NOMO-1 treated with dmso at 0.1 percent for 144 hours (cell line): ENCODE measurements around the gene RAB14.
A peak's percentile ranks its signal among the peaks of the same experiment; 100 is the strongest.

Experiments
- DNase-seq: peaks from one replicate; lab custom pipeline; 2025; ENCODE audit not compliant: unreplicated experiment; lab: John Stamatoyannopoulos, UW

The RAB14 gene

GRCh38 chr9:121220996-121221663 is 19.5 kb upstream of the RAB14 start:
- no peak for DNase-seq

DNA sequence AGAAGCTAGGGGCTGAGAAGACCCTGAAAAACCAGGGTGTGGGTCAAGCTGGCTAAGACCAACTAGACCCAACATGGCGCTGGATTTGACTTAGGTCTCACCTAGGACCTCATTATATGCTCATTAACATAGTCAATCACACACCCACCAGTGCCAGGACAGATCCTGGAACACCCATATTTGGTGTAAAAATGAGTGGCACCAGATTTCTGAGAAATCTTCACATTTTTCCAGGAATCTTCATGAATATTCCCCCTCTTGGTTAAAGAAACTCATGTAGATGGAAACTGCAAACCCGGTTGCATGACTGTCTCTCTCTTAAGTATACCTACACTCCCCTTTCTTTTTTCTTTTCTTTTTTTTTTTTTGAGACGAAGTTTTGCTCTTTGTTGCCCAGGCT is 17.9 kb upstream of the RAB14 start:
- DNase-seq, result no peak

GRCh38 chr9:121218357-121219027 is 16.8 kb upstream of the RAB14 start:
- no peak for DNase-seq

- no peak for DNase-seq
These were observed 16.1 kb upstream of the RAB14 start for GRCh38 chr9:121217609-121218292.

- DNase-seq, result no peak
These were observed 14.7 kb upstream of the RAB14 start for GRCh38 chr9:121216271-121216805.

GRCh38 chr9:121214005-121214404 is 12.3 kb upstream of the RAB14 start:
- DNase-seq, result no peak

GRCh38 chr9:121213136-121213806 is 11.6 kb upstream of the RAB14 start:
- DNase-seq, result peak; percentile 43

DNA sequence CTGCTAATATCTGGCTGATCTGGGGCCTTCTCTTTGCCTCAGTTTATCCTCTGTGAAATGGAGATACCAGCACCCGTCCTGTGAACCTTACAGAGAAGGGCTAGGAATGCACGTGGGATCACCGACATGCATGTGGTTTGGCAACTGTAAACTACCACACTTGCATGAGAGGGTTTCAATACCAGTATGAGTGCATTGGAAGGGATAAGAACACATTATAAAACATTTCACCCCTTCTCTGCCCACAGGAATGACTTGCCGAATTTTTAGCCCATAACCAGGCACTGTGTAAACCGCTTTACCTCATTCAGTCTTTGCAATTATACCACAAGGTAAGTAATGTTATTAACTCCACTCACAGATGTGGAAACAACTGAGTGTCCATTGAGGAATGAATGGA is 8.9 kb upstream of the RAB14 start:
- no peak for DNase-seq

- DNase-seq, result no peak
These were observed 5.8 kb upstream of the RAB14 start for GRCh38 chr9:121207371-121207940.

DNA sequence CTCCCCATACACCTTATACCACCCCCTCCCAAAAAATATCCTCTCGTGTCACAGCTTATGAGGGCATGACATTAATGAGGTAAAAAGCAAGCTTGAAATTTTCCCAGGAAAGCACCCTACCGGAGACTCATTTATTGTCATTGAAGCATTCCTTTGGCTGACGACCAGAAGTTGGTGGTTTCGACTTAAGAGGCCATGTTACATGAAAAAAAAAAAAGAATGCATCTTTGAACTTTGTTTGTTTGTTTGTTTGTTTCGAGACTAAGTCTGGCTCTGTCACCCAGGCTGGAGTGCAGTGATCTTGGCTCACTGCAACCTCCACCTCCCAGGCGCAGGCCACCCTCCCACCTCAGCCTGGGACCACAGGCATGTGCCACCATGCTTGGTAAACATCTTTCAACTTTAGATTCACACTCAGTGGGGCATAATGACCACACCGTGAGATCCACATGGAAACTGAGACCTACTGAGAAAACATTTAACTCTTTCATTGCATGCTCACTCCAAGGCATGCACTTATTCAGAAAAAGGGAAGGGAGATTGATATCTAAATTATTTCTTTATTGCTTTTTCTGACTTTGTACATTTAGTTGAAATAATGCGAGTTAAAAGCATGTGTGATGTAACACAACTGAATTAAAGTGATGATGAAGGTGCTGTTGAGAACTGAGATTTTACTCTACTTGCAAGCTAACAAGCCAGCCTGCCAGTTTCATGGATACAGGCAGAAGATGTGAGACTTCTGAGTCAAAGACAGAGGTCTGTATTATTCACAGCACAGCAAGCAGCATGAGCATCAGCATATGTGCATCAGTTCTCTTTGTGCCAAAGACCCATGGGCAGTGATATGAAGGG is 5.1 kb upstream of the RAB14 start:
- no peak for DNase-seq

- no peak for DNase-seq
These were observed 2.9 kb upstream of the RAB14 start for GRCh38 chr9:121204611-121205010.

DNA sequence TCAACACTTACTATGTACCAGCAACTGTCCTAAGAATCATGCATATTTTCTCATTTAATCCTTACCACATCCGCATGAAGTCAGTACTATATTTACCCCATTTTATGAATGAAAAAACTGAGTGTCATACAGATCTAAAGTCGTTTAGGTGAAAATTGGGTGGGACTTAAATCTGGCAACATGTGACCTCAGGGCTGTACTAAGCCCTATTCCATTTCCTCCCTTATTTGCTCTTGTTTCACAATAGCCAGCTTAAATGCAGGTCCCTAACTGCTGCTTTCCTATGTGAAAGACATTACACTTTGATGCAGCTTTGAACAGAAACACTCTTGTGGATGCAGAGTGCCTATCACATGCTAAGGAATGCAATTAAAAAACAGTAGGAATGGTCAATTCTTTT is 2.5 kb upstream of the RAB14 start:
- DNase-seq, result no peak

- DNase-seq, result no peak
These were observed 478 bp downstream of the RAB14 start for GRCh38 chr9:121201045-121201737.

DNA sequence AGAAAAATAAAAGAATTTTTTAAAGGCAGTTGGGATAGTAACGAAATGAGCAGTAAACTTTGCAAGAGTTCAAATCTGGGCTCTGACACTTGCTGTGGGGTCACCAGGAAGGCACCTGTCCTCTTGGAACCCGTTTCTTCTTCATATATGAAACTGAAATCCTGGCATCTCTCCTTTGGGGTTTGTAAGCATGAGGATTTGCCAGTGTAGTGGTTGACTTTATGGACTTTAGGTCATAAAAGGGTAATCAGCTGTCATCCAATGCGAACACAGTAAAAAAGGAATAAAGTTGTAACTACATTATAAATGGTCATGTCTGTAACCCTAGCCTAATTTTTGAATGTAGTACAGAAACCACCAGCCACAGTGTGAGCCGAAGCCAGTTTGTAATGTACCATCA is 1.3 kb downstream of the RAB14 start:
- no peak for DNase-seq

DNA sequence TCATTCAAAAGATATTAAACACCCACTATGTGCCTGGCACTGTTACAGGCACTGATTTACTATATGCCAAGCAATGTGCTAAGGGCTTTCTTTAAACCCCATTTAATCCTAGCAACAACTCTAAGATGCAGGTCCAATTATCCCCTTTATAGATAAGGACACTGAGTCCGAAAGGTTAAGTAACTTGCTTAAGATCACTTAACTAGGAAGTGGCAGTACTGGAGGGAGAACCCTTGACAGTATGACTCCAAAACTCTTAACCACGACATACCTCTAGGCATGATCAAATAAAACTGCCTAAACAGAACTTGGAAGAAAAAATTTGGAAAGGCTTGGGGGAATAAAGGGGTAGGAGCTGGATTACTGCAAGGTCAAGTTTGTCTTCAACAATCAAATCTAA is 1.7 kb downstream of the RAB14 start:
- no peak for DNase-seq

DNA sequence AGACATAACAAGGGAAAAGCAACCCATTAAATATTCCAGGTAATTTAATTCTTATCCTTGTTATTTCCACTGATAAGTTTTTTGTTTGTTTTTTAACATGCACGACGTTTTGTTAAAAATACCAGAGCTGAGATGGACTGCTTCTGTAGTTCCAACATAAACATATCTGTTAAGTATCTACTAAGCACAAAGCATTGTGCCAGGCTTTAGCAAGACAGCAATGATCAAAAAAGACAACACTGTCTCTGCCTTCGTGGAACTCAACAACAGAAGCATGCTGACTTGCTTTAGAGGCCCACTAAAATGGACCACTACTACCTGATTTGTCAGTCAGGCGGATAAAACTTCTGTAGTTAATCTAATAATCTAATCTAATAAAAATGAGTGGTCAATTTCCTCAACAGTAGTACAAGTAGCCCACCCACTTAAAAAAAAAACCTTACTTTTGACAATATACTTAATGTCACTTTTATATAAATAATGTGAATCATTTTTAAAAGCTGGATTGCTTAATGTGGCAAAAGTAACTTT is 3.1 kb downstream of the RAB14 start:
- DNase-seq, result no peak

DNA sequence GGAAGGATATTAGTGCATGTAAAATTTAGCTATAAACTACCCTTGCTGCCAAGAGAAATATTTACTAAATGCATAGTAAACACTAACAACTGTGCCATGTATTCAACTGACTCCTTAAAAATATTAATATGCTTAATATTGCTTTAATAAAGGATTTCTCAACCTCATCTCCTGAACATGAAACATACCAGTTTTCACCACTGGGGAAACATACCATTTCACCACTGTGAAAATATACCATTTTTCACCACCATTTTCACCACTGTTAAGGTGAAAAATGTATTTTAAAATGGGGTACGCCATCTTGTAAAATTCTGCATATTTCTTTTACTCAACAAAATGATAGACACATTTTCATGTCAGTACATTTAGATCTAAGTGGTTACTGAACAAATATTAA is 4.5 kb downstream of the RAB14 start:
- no peak for DNase-seq

DNA sequence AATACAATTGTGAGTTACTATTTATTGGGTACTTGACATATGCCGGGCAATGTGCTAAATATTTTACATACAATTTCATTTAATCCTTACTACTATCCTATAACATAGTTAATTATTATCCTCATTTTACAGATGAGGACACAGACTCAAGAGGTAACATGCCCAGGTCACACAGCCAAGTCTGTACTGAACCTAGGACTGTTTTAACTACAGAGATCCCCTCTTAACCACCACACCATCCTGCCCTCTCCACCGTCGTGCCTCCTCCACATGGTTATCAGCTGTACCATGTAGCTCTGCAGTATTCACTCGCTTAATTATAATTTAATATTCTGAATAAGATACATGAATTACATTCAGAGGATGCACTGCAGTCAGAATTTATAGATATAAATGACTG is 5.3 kb downstream of the RAB14 start:
- no peak for DNase-seq

- no peak for DNase-seq
These were observed 6.9 kb downstream of the RAB14 start for GRCh38 chr9:121194730-121195129.
